HG03442 (cell line): Measurements from ENCODE around the gene SHB.

ENCODE experiments used
- ATAC-seq: cut with Tn5 transposase; IDR thresholded peaks from one replicate; pipeline ENCODE4 v1.9.1; 2021; ENCODE audit warnings: mild to moderate bottlenecking, moderate library complexity; ENCODE audit not compliant: unreplicated experiment

Gene SHB

DNA sequence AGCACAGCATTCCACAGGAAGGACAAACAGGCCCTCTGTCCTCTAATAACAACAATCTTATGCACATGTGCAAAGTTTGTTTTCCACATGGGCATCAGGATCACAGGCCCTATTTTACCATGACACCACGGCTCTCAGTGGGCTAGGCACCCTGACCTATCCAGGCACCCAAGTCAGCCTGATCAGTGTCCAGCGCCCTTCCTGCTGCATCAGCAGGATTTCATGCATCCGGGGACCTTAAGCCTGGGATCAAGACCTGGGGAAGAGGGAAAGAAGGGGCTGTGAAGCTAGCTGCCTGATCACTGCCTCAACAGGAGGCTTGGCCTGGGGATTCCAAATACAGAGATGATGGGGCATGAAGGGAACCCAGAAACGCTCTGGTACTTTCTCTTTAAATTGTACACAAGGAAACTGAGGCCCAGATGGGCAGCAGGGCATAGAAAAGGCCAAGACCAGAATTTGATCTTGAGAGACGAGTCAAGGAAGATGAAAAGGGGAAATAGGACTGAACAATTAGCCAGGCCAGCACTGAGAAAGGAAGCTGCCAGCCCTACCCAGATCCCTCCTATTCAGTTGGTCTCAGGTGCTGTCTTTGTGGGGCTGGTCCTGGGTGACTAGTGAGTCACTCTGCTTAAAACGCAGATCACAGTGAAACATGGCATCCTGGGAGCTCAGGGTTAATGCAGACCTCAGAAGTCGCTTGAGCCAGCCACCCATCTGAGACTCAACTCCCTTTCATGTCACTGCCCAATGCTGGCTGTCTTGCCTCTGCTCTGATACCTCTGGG is 57.9 kb downstream of the SHB start:
- no peak for ATAC-seq

DNA sequence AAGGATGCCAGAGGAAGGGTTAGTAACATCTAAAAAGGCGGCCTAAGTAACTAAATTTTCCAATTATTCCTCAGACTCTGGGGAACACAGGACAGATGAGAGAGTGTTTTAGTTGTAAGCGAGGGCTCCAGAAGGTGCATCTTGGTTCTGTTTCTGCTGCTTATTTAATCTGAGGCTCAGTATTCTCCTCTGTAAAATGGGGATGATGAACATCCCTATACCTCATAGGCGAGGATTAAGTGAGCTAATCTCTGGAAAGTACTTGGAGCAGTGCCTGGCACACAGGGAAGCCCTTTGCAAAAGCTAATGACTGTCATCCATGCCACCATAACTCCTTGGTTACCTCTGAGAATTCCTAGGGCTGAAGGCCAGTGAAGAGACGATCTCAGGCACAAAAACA is 59.0 kb downstream of the SHB start:
- ATAC-seq: no peak

DNA sequence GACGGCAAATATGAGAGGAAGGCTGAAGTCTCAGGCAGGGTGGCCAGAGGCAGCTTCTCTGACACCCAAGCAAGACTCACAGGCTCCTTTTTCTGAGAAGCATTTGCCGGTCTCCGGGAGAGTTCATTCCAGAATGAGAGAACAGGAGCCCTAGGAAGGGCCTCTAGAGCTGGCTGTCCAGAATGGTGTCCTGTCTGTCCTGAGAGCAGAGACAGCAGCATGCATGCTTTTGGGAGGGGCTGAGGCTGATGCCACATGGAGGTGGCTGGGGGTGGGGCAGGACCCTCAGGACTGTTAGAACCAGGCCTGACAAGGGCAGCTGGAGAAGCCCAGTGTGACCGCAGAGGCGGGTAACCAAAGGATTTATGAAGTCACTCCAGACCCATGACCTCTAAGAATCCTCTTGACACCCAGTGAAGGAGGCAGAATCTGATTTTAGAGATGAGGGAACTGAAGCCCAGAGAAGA is 60.0 kb downstream of the SHB start:
- no peak for ATAC-seq

DNA sequence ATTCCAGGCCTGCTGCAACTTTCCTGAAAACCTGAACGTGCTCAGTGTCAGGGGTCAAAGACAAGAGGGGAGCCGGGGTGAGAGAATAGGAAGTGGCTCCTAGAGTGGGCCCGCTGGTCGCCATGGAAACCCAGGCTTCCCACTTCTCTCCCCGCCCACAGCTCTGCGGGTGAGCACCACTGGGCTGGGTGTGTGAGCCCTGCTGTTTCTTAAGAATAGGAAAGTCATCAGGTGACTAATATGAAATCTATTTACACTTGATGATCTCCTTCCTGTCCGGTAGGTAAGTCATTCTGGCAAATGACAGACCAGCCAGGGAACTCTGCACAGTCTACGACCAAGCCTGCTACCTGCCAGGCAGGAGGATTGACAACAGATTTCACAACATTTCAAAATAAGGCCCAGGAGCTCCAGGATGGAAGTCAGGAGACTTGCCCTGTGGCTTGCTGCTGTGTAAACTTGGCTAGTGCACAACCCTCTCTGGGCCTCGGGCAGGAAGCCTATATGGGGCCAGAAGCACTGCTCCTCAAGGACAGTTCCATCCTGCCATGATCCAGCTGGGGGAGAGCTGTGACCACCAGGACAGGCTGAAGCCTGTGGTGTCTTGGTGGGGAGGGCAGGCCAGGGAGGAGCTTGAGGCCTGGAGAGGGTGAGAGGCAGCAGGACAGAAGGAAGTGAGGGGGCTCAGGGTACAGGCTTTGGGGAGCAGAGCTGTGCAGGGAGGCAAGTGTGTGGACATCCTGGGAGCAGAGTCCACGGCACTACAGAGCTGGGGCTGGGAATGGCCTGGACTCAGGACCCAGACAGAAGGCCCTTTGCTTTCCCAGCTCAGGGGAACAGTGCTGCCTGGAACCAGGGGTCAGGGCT is 60.6 kb downstream of the SHB start:
- peak; percentile 77 for ATAC-seq

DNA sequence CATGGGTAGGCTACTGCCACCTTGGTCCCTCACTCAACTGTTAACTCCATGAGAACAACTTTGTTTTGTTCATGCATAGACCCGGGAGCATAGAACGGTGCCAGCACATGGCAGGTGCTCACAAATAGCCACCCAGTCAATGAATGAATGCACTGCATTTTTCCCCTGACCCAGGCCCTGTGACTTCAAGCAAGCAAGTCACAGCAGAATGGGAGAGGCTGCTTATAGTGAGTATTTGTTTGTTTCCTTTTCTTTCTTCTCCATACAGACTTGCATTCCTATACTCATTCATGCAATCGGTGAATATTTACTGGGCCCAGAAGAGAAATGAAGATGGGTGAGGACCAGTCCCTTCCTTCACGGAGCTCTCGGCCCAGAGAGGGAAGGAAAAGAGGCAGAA is 62.0 kb downstream of the SHB start:
- no peak for ATAC-seq

DNA sequence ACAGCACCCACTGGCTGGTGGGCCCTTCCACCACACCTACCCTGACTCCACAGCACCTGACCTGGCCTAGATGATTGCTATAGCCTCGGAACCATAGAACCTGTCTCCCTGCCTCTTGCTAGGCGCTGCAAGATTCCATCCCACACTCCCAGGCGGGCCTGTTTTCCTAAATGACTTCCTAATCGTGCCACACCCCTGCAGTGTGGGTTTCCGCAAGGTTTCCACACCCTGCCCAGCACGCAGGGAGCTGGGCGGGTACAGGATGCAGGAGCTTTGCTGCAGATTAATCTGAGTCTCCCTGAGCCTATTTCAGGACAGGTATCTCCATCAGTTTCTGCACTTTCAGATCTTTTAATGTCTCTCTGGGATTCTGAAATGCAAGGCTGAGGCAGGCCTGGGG is 62.9 kb downstream of the SHB start:
- no peak for ATAC-seq

DNA sequence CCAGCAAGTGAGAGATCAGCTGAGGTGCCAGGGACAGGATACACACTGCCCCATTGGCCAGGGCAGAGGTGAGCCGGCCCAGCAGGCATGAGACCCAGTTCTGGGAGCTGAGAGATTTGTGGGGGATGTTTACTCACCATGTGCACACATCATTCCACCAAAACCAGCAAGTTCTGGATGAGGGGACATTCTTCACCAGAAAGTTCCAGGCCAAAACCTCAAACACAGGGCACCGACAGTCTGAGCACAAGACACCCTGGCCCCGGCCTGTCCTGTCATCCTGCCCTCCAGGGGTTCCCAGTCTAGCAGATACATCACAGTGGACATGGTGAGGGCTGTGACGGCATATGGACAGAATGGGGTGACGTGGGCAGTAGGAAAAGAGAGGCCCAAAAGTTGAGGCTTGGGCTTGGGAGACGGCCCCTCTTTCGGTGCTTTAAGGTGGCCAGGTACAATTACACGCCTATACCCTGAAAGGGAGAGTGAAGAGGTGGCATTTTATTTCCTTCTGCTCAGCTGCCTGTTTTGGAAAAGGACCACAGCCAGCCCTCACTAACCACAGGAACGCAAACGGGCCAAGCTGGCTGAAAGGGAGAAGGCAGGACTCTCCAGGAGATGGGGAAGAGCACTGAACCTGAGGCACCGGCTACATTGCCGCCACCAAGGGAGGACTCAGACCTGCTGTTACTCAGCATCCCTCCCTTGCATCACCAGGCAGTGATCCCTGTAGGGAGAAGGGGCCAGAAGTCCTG is 64.0 kb downstream of the SHB start:
- ATAC-seq: no peak

DNA sequence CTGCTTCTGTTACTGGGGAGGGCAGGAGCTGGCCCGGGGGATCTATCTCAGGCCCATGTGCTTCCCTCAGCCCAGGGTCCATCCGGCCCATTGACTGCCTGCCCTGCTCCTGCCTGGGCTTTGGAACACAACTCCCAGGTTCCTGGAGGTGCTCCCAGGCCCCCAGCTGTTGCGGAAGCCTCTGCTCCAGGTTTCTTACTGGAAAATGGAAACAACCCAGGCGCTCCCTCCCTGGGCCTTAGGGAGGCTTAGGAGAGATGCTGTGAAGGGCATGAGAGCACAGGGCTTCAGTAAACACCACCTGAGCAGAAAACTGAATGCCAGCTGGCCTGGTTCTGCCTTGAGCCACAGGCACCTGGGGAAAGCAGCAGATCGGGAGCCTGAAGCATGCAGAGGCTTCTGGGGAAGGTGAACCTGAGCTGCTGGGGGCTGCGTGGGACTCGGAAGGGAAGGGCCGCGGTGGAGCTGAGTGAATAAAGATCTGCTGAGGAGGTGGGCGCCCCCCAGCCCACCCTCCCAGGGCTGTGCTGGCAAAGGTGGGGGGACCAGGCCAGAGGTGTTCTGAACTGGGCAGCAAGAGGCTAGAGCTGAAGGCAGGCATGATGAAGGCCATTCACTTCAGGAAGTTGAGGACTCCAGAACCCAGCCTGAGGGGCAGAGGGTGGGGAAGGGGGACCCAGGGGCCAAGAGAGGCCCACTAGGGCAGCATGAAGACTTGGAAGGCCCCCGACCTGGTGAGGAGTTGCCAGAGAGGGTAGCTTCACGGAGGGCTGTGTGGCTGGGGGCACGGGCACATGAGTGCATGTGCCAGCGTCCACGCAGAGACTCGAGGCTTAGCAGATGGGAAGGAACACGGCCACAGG is 64.8 kb downstream of the SHB start:
- no peak for ATAC-seq

DNA sequence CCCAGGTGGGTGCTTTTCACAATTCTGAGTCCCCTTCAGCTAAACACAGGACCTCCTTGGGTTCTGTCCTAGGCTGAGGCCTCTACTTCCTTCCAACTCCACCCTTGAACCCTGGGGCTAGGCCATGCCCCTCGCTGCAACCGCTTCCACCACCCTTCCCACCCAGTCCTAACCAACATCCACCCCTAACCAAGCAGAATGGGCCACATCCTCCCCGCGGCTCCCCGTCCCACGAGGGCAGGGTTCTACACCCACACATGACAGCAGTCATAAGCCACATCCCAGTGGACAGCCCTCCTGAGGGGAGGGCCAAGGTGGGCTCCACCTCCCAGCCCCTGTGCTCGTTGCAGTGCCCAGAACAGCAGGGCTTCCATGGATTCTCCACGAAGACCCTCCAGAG is 65.8 kb downstream of the SHB start:
- no peak for ATAC-seq

DNA sequence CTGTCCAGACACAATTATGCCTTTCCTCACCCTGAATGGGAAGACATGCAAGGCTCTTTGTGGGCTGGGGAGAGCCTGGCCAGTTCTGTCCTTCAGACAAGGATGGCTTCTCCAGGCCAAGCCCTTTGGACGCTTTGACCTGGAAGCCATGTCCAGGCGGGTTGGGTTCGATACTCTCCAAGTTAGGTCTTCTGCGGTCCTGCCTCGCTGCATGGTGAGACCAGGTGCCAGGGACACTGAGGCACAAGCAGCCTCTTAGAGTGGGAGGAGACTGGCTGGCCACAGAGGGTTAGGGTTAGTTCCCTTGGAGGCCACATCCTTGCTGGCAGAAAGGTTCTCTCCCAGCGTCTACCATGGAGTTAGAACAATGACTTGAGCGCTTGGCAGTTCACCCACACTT is 67.6 kb downstream of the SHB start:
- ATAC-seq: no peak

DNA sequence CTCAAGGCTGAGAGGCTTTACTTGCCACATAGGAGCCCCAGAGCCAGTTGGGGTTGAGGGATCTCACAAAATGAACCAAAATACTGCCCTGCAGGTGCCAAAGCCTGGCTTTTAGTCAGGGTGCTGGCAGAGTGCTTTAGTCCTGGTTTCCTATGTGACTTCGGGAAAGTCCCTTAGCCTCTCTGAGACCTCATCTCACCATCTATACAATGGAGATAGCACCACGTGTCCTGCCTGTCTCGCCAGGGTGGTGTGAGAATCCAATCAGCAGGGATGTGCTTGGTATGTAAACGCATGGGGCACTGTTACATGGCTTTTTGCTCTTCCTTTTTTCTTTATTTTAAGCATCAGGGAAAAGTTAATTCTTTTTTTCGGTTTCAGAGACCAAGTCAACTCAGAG is 68.3 kb downstream of the SHB start:
- no peak for ATAC-seq

DNA sequence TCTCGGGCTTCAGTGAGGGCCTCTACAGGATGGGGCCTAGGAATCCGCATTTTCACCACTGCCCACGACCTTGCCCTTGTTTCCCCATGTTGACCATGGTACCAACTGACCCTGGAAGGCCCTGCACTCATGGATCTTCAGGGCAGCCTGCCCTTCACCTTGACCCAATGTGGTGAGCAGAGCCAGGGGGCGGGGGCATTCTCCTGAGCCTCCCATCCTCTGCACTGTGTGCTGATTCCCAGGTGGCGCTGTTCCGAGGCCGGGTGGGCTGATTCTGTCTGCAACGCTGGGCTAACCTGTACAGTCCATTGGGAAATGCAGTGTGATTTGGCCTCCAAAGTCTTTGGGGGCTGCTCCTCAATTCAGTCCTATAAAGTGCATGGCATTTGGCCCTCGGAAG is 68.7 kb downstream of the SHB start:
- ATAC-seq: no peak

DNA sequence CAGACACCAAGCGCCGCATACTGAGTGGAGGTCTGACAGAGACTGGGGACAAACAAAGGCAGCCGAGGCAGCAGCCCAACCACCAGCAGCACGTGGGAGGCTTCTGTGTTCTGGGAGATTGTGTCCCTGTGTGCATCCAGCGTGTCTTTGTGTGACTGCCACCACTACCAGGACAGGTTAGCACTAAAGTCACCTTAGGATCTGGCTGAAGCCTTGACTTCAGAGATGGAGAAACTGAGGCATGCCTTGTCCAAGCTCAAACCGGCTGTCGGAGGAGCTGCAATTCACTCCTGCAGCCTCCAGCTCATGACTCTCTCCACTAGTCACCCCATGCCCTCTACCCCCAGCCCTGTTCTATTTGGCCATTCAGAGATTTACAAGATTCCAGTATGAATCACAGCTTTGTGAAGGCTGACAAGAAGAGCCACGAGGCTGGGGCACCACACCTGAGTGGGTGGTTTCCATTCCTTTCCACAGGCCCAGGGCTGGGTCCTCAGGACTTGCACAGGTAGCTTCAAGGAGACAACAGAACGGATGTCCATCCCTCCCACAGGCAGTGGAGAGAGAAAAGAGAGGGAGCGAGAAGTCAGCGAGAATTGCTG is 69.3 kb downstream of the SHB start:
- ATAC-seq: no peak

DNA sequence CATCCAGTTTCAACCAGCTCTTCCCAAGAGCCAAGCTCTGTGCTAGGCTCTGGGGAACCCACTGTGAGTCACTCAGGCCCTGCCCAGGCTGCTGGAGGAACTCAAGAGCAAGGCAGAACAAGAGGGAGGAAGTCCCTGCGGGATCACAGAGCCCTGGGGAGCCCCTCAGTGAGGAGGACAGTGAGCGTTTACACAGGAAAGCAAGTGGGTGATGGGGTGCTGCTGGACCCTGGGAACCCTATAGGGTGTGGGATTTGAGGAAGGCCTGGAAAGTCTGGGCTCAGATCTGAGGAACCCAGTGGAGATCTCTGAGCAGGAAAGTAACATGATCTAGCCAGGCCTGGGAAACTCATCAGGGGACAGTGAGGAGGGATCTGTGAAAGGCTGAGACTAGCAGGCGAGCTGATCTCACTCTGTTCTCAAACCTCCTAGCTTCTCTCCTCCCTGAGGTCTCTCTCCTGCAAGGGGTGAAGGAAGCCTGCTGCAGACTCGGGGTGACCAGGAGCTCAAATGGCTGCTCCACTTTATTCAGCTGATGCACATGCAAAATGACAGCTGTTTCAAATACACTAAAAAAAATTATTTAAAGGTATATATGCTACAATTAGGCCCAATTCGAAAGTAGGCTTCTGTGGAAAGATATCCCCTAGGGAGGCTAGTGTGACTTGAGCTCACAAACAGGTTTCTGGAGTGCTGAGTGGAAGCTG is 70.0 kb downstream of the SHB start:
- no peak for ATAC-seq

DNA sequence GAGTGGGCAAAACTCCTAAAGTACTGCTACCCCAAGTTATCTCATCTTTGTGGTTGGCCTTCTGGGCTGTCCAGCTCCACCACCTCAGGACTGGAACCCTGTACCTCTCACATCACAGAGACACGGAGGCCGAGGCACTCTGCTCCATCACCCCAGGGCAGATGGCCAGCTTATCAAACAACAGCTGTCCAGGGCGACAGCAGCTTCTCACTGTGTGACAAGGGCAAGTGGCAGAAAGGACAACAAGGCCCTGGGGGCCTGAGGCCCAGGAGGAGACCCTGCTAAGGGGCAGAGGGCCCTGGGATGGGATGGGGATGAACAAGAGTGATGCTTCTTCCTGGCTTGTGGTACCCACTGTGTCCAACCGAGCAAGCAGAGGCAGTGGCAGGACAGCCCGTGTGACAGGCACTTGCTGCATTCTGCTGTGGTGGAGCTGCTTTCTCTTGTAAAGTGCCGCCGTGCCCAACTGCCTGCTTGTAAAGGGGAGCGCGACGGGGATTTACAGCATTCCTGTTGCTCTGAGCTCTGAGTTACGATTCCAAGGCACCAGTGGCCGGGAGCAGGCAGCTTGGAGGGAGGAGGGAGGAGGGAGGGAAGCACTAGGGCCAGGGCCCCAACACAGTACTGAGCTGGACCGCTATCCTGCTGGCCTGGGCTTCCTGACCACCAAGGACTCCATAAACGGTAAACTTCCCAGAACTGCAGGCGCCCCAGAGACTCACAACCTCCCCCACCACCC is 71.2 kb downstream of the SHB start:
- no peak for ATAC-seq

DNA sequence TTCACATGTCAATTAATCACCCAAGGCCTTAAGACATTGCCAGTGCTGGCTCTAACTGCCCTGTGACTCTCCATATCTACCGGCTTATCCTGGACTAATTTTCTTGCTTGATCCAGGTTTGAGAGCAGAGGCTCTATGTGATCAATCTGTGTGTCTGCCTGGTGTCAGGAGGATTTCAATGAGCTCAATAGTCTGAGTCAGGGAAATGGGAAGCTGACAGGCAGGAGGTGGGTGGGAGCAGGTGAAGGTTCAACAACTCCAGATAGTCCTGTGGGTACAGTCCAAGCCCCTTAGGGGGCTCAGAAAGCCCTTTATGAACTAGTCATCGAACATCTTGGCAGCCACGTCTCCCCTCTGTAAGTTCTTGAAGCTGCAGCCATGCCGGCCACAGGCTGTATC is 72.2 kb downstream of the SHB start:
- no peak for ATAC-seq

DNA sequence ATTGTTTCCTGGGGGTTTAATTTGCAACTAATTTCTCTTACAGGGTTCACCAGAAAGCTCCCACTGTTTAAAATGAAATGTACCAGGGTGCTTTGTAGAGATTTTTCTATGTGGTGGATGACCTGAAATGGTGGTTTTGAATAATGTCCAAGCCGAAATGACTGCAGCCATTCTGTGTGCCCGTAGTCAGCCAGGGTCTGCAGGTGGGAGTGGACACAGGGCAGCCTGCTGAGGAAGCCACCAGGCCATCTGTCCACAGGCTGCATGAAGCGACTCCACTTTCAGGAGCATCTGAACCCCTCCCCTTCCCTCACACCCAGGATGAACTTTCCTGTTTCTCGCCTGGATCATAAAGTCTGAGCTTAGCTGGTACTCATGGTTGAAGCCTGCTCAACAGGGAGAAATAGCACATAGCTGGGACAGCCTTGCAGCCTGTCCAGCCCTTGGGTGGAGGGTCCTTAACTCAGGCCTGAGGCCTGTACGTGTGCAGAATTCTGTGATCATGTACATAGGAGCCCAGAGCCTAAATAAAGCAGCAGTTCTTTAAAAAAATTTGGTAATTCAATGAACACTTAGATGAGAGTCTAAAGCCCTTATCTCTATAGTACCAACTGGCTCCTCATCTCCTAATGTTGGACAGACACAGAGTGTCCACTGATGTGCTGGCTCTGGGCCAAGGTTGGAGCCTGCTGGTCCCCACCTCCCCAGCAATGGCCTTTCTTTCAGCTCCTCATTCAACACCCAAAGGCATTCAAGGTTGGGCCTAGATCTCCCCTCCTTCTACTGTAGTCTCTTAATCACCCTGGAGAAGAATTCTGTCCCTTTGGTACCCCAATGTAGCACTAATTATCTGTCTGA is 72.8 kb downstream of the SHB start:
- ATAC-seq: no peak

DNA sequence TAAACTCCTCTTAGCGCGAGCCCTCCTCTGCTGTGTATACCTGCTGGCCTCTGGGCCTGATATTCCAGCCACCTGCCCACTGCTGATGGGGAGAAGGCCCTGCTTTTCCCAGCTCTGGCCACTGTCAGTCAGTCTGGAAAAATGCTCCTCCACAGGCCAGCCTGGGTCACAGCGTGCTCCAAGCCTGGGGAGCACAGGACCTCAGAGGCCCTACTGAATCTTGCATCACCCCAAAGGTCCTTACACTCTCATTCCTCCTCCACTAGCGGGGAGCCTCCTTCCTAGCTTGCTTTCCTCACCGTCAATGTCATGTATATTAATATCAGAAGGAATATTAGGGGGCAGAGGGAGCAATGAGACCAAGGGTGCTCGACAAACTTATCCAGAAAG is 73.7 kb downstream of the SHB start:
- ATAC-seq: no peak
